ENCODE measurements around the gene FIGNL2.
"Not testable (repeated sequence)": the region's sequence is repeated elsewhere in the genome, so short reads cannot be mapped to it uniquely, and the experiment has no call there.

The FIGNL2 gene

DNA sequence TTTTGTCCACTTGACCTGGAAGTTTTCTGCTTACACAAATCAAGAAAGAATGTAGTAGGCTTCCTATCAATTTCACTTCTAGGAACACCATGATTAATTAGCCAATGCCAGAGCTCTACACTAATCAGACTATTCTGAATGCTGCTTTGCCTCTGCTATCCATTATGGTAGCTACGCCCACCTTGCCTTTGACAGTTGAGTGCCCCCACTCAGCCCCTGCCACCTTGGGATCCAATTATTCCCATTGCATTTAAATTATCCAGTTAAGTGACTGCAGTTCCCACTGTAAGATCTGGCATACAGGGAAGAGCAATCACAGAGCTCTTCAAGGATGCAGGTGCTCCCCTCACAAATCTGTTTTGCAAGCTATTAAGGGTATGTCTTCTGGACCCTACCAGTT is 47.5 kb downstream of the FIGNL2 start:
- DNase-seq (ENCODE audit: low read depth, low spot score), result no peak
- TF ChIP-seq, protein P1, sequence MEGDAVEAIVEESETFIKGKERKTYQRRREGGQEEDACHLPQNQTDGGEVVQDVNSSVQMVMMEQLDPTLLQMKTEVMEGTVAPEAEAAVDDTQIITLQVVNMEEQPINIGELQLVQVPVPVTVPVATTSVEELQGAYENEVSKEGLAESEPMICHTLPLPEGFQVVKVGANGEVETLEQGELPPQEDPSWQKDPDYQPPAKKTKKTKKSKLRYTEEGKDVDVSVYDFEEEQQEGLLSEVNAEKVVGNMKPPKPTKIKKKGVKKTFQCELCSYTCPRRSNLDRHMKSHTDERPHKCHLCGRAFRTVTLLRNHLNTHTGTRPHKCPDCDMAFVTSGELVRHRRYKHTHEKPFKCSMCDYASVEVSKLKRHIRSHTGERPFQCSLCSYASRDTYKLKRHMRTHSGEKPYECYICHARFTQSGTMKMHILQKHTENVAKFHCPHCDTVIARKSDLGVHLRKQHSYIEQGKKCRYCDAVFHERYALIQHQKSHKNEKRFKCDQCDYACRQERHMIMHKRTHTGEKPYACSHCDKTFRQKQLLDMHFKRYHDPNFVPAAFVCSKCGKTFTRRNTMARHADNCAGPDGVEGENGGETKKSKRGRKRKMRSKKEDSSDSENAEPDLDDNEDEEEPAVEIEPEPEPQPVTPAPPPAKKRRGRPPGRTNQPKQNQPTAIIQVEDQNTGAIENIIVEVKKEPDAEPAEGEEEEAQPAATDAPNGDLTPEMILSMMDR (IDR thresholded peaks at IDR 0.05; ENCODE audit: low read depth, low read length), result no peak
- no peak overlapping the region for H3K4me3 ChIP-seq (ENCODE audit: low read depth, low read length)
- in situ Hi-C loops (cut with HindIII; ENCODE audit: low sequenced_read_pairs), result no loop called here

DNA sequence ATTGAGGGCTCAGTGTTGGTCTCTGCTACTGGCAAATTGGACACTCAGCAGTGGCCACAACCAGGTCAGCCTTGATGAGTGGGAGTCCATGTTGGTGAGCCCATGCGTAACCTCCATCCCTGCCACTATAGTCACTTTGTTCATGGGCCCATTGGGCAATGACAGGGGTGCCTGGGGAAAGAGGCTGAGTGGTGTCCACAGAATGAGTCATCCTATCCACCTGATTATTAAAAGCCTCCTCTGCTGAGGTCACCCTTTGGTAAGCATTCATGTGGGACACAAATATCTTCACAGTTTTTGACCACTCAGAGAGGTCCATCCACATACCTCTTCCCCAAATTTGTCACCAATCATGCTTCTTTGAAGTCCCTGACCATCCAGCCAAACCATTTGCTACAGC is 50.0 kb downstream of the FIGNL2 start:
- no peak for DNase-seq (ENCODE audit: low read depth, low spot score)
- in situ Hi-C loops (cut with HindIII; ENCODE audit: low sequenced_read_pairs), result no loop called here
- TF ChIP-seq, protein P1 (IDR thresholded peaks at IDR 0.05; ENCODE audit: low read depth, low read length), result no peak
- no peak overlapping the region for H3K4me3 ChIP-seq (ENCODE audit: low read depth, low read length)

DNA sequence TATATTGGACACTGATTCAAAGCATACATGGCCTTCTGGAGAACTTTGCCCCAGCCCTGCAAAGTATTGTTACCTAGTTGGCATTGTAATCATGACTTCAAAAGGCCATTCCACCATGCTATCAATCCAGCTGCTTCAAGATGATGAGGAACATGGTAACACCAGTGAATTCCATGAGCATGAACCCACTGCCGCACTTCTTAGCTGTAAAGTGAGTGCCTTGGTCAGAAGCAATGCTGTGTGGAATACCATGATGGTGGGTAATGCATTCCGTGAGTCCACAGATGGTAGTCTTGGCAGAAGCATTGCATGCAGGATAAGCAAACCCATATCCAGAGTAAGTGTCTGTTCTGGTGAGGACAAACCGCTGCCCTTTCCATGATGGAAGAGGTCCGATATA is 50.5 kb downstream of the FIGNL2 start:
- in situ Hi-C loops (cut with HindIII; ENCODE audit: low sequenced_read_pairs); H3K4me3 ChIP-seq (ENCODE audit: low read depth, low read length); DNase-seq (ENCODE audit: low read depth, low spot score): not testable (repeated sequence)

DNA sequence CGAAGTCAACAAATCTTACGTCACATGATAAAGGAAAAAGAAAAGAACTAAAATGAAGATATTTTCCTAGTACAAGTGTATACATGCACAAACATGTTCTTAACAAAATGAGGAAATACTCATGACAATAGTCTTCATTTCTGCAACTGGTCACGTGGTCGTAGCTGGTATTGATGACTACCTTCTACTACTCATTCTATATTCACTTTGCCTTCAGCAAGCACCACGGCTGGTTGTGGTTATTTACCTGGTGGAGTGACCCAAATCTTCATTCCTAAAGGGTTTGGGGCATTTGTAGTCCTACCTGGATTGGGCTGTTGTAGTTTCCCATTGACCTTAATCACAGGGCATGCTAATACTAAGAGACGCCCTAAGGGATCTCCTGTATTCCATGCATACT is 51.2 kb downstream of the FIGNL2 start:
- DNase-seq (ENCODE audit: low read depth, low spot score), result no peak
- in situ Hi-C loops (cut with HindIII; ENCODE audit: low sequenced_read_pairs), result no loop called here
- TF ChIP-seq, protein P1 (IDR thresholded peaks at IDR 0.05; ENCODE audit: low read depth, low read length), result no peak

DNA sequence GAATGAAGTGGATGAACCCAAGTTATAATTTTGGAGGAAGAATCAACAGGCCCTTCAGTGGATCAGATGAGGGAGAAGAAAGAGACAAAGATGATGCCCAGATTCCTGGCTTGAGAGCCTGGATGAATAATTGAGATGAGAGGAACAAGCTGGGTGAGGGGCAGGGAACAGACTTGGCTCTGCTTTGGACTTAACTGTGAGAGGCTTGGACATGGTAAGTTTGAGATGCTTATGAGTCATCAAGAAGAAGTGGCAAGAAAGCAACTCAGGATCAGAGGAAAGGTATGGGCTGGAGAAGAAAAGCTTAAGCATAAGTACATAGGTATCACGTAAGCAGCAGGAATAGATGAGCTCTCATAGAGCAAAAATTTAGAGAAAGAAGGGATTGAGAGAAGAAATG is 55.3 kb downstream of the FIGNL2 start:
- in situ Hi-C loops (cut with HindIII; ENCODE audit: low sequenced_read_pairs), result no loop called here
- TF ChIP-seq, protein P1 (IDR thresholded peaks at IDR 0.05; ENCODE audit: low read depth, low read length), result no peak
- peak; percentile 40 for DNase-seq (ENCODE audit: low read depth, low spot score)
- no peak overlapping the region for H3K4me3 ChIP-seq (ENCODE audit: low read depth, low read length)

More for the DNA sequence above, 51.2 kb downstream of the FIGNL2 start:
- no peak overlapping the region for H3K4me3 ChIP-seq (ENCODE audit: low read depth, low read length)

DNA sequence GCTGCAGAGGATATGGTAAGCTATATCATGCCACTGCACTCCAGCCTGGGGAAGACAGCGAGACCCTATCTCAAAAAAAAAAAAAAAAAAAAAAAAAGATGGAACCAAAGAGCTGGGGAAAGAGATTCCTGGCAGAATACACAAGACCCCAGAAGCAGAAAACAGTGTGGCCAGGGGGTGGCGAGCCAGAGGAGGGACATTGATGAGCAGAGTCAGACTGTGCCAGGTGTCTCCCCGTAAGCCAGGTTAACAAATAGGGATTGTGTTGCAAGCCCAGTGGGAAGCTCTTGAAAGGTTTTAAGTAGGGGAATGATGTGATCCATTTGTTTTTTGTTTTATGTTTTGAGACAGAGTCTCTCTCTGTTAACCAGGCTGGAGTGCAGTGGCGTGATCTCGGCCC is 56.1 kb downstream of the FIGNL2 start:
- no peak for DNase-seq (ENCODE audit: low read depth, low spot score)
- in situ Hi-C loops (cut with HindIII; ENCODE audit: low sequenced_read_pairs), result no loop called here
- TF ChIP-seq, protein P1 (IDR thresholded peaks at IDR 0.05; ENCODE audit: low read depth, low read length), result no peak
- no peak overlapping the region for H3K4me3 ChIP-seq (ENCODE audit: low read depth, low read length)

DNA sequence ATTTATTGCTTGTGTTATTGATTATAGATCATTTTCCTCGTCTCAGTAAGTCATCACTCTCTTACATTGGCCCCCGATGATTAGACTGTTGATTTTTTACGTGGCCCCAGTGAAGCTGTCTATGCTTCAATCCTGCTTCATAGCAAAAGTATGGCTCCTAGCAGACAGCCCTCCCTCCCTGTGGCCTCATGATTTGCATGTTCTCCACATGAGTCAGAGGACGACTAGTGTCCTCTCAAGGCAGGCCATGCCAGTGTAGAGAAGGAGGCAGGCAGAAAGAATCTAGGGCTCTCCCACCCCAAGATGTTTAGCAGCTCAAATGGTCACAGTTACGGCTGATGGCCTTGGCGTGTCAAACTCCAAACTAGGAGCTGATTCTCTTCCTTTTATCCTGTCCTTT is 59.6 kb downstream of the FIGNL2 start:
- TF ChIP-seq, protein P1 (IDR thresholded peaks at IDR 0.05; ENCODE audit: low read depth, low read length), result no peak
- DNase-seq (ENCODE audit: low read depth, low spot score), result peak; percentile 56

More for the DNA sequence above, 59.6 kb downstream of the FIGNL2 start:
- no peak overlapping the region for H3K4me3 ChIP-seq (ENCODE audit: low read depth, low read length)
- in situ Hi-C loops (cut with HindIII; ENCODE audit: low sequenced_read_pairs), result no loop called here

Measured in astrocyte of the spinal cord (primary cell).